PC-3 (cell line): Measurements from ENCODE around the gene INSL3. TPM values are rescaled to one million over a fixed set of nuclear protein-coding genes. Genes with fewer than 3 reads are reported as not detected.
A peak's percentile ranks its signal among the peaks of the same experiment; 100 is the strongest.
"Not testable (repeated sequence)": the region's sequence is repeated elsewhere in the genome, so short reads cannot be mapped to it uniquely, and the experiment has no call there.

Experiments used
- ATAC-seq: fragments of 200-7000 bp; cut with Tn5 transposase; 2 replicates; pipeline ENCODE4 v1.9.1; 2020; ENCODE audit warnings: mild to moderate bottlenecking, moderate library complexity
- BruUV-seq: library from RNA; stranded (reverse); fragments of 400-500 nt; replicated peaks from 2 replicates; lab custom pipeline; 2021; lab: Mats Ljungman, UMichigan
- CTCF ChIA-PET: fragments of 300-600 bp; sonication (Branson Sonifier 250); formaldehyde crosslinking; loops from one replicate; lab custom pipeline; 2022; ENCODE audit warnings: antibody characterized with exemption; lab: Charles Lee
- POLR2A ChIA-PET: fragments of 300-600 bp; sonication (Branson Sonifier 250); formaldehyde crosslinking; loops from one replicate; lab custom pipeline; 2022; ENCODE audit warnings: antibody characterized with exemption; ENCODE audit not compliant: unreplicated experiment; lab: Charles Lee
- DNase-seq: peaks from one replicate; pipeline ENCODE4 v3.0.0-alpha.2; 2015
- H2AFZ ChIP-seq: fragments of 300-600 bp; sonication (generic); 2 replicates; pipeline ENCODE4 v1.6.0; 2016; ENCODE audit warnings: antibody characterized with exemption, low read length
- H3F3A ChIP-seq: fragments of 300-600 bp; sonication (generic); one replicate; pipeline ENCODE4 v1.6.0; 2017; ENCODE audit warnings: antibody characterized with exemption, low read length, control low read depth, mild to moderate bottlenecking; ENCODE audit not compliant: unreplicated experiment
- H3K27ac ChIP-seq: fragments of 300-600 bp; sonication (generic); 2 replicates; pipeline ENCODE4 v1.5.1; 2016; ENCODE audit warnings: mild to moderate bottlenecking, low read length
- H3K27me3 ChIP-seq: fragments of 300-600 bp; sonication (generic); 2 replicates; pipeline ENCODE4 v1.6.1; 2016; ENCODE audit warnings: low read length, mixed read lengths
- H3K36me3 ChIP-seq: fragments of 300-600 bp; sonication (generic); 2 replicates; pipeline ENCODE4 v1.6.1; 2016; ENCODE audit warnings: low read depth, mixed run types, low read length, mixed read lengths
- H3K4me1 ChIP-seq: fragments of 300-600 bp; sonication (generic); 2 replicates; pipeline ENCODE4 v1.5.1; 2016; ENCODE audit warnings: low read length; ENCODE audit not compliant: insufficient read depth
- H3K4me2 ChIP-seq: fragments of 300-600 bp; sonication (generic); 2 replicates; pipeline ENCODE4 v1.6.0; 2016; ENCODE audit warnings: low read length
- H3K4me3 ChIP-seq: fragments of 300-600 bp; sonication (generic); 2 replicates; pipeline ENCODE4 v1.5.1; 2016; ENCODE audit warnings: mild to moderate bottlenecking, low read length, mixed read lengths
- H3K79me2 ChIP-seq: fragments of 300-600 bp; sonication (generic); 2 replicates; pipeline ENCODE4 v1.6.1; 2017; ENCODE audit warnings: low read length, mixed read lengths
- H3K9ac ChIP-seq: fragments of 300-600 bp; sonication (generic); 2 replicates; pipeline ENCODE4 v1.6.0; 2016; ENCODE audit warnings: mild to moderate bottlenecking, low read length
- H3K9me2 ChIP-seq: fragments of 300-600 bp; sonication (generic); replicated peaks from 2 replicates; pipeline ENCODE4 v1.6.1; 2016; ENCODE audit warnings: mixed run types, low read length, mixed read lengths
- H3K9me3 ChIP-seq: fragments of 300-600 bp; sonication (generic); 2 replicates; pipeline ENCODE4 v1.6.1; 2016; ENCODE audit warnings: low read length, mixed read lengths
- H4K20me1 ChIP-seq: fragments of 300-600 bp; sonication (generic); 2 replicates; pipeline ENCODE4 v1.6.1; 2016; ENCODE audit warnings: low read length, mixed read lengths
- EZH2 ChIP-seq: fragments of 300-600 bp; sonication (generic); IDR thresholded peaks from one replicate; pipeline ENCODE4 v1.6.1; 2017; ENCODE audit warnings: antibody characterized with exemption, mild to moderate bottlenecking, low read length; ENCODE audit not compliant: unreplicated experiment
- EZH2phosphoT487 ChIP-seq: fragments of 300-600 bp; sonication (generic); IDR thresholded peaks from 2 replicates; pipeline ENCODE4 v1.6.1; 2018; ENCODE audit warnings: mild to moderate bottlenecking, antibody characterized with exemption, low read length, borderline replicate concordance
- intact Hi-C: fragments of 100-400 bp; cut with micrococcal nuclease; formaldehyde crosslinking; loops from 2 replicates; pipeline ENCODE4 v1.9.0; 2023
- total RNA-seq: library from RNA; depleted of rRNA; stranded (reverse); fragments of >200 nt; gene quantifications from 2 replicates; pipeline ENCODE4 v1.2.3, GENCODE V29; 2014
- TF ChIP-seq, protein P1 (sequence below): fragments of 300-600 bp; sonication (generic); conservative IDR thresholded peaks from 2 replicates; pipeline ENCODE4 v1.5.1; 2017; ENCODE audit warnings: antibody characterized with exemption, low read depth, mild to moderate bottlenecking, low read length

INSL3 gene
- total RNA-seq, 1 experiment from 2014 or later: not detected

DNA sequence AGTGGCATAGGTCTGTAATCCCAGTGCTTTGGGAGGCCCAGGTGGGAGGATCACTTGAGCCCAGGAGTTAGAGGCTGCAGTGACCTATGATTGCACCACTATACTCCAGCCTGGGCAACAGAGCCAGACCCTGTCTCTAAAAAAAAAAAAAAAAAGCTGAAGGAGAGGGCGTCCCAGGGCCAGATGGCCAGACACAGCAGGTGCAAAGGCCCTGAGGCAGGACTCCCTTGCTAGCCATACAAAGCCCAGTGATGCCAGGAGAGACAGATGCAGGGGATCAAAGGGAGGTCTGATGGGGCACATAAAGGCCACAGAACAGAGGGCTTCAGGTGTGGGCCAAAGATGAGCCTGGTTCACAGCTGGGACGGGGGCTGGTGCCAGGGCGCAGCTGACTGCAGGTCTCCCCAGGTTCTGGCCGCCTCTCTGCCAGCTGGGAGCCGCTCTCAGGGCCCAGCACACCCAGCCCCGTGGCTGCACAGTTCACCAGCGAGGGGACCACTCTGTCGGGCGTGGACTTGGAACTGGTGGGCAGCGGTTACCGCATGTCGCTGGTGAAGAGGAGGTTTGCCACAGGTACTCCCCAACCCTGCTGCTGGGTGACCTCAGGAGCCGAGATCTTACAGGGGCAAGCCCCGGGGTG lies 33.9 kb downstream of the INSL3 start:
- Histone ChIP-seq H3K27me3 (no peaks in the 10 kb centered on the region), H3K4me2 (no peak overlapping the region), H3K27ac (no peak overlapping the region), H3K4me1 (peaks cover 21% of the 10 kb centered on the region), H3K79me2 (no peaks in the 10 kb centered on the region), H4K20me1 (no peaks in the 10 kb centered on the region), H3K36me3 (no peaks in the 10 kb centered on the region), H2AFZ (no peak overlapping the region), H3K9me2 (no peaks in the 10 kb centered on the region), H3F3A (no peaks in the 10 kb centered on the region), H3K4me3 (no peak overlapping the region), H3K9ac (no peak overlapping the region), H3K9me3 (no peaks in the 10 kb centered on the region)
- ATAC-seq (no peak), DNase-seq (no peak)
- TF ChIP-seq EZH2phosphoT487 (no peak), EZH2 (no peak)
- TF ChIP-seq, protein P1, sequence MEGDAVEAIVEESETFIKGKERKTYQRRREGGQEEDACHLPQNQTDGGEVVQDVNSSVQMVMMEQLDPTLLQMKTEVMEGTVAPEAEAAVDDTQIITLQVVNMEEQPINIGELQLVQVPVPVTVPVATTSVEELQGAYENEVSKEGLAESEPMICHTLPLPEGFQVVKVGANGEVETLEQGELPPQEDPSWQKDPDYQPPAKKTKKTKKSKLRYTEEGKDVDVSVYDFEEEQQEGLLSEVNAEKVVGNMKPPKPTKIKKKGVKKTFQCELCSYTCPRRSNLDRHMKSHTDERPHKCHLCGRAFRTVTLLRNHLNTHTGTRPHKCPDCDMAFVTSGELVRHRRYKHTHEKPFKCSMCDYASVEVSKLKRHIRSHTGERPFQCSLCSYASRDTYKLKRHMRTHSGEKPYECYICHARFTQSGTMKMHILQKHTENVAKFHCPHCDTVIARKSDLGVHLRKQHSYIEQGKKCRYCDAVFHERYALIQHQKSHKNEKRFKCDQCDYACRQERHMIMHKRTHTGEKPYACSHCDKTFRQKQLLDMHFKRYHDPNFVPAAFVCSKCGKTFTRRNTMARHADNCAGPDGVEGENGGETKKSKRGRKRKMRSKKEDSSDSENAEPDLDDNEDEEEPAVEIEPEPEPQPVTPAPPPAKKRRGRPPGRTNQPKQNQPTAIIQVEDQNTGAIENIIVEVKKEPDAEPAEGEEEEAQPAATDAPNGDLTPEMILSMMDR: no peak
- CTCF ChIA-PET: no interaction called here
- BruUV-seq: no TSS peak
- POLR2A ChIA-PET: no interaction called here
- intact Hi-C loops: no loop called here

DNA sequence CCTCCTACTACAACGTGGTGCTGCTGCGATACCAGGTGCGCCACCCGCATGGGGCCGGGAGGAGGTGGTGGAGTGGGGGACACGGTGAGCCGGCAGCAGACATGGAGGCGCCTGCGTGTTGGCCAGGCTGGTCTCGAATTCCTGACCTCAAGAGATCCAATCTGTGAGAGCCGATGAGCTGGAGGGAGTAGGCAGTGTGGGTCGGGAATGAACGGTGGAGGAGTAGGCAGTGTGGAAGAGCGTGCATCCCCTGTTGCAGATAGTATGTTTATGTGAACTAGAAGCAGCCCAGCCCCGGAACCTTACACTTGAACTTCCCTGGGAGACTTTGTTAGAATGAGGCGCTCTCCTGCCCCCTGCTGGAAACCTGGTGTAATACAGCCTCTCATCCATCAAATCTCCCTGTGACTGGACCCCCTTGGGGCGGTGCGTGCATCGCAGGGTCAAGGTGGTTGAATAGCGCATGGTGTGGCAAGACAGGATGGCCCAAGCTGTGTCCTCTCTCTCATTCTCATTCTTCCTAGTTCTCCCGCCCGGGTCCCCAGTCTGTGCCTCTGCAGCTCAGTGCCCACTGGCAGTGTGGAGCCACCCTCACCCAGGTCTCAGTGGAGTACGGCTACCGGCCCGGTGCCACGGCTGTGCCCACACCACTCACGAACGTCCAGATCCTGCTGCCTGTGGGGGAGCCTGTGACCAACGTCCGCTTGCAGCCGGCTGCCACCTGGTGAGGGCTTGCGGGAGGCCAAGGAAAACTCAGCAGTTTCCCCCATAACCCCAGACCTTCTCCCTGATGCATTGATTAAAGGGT lies 36.9 kb downstream of the INSL3 start:
- Histone ChIP-seq H3F3A (no peaks in the 10 kb centered on the region), H3K4me1 (0 out of 2 replicates have a peak, but pooled peaks cover 4% of the 10 kb centered on the region), H3K9me2 (no peaks in the 10 kb centered on the region), H3K9me3 (no peaks in the 10 kb centered on the region), H3K4me2 (no peak overlapping the region), H3K4me3 (no peak overlapping the region), H3K27me3 (no peaks in the 10 kb centered on the region), H3K9ac (no peak overlapping the region), H4K20me1 (no peaks in the 10 kb centered on the region), H3K36me3 (no peaks in the 10 kb centered on the region), H3K27ac (no peak overlapping the region), H2AFZ (no peak overlapping the region), H3K79me2 (no peaks in the 10 kb centered on the region)
- intact Hi-C loops: no loop called here
- POLR2A ChIA-PET: no interaction called here
- no peak for TF ChIP-seq EZH2phosphoT487
- TF ChIP-seq, protein P1: peak; percentile 85
- DNase-seq (peak; percentile 71), ATAC-seq (peak; percentile 47)
- BruUV-seq: no TSS peak
- CTCF ChIA-PET: no interaction called here

DNA sequence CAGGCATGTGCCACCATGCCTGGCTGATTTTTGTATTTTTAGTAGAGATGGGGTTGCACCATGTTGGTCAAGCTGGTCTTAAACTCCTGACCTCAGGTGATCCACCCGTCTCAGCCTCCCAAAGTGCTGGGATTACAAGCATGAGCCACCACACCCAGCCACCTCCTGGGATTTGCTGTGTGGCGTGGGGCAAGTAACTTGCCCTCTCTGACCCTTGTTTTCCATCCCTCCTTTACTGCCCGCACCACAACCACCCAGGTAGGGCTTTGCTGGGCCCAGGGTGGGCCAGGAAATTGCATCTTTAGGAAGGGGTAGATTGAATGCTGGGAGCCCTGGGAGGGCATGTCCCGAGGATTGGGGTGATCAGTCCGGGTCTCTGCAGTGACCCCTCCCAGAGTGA lies 37.6 kb downstream of the INSL3 start:
- H3K9me3 ChIP-seq, H3K4me2 ChIP-seq, BruUV-seq, H3K27me3 ChIP-seq, H4K20me1 ChIP-seq, H3K36me3 ChIP-seq, H3K27ac ChIP-seq, POLR2A ChIA-PET, intact Hi-C loops, H2AFZ ChIP-seq, H3F3A ChIP-seq, H3K79me2 ChIP-seq, DNase-seq, ATAC-seq, CTCF ChIA-PET, H3K9ac ChIP-seq, H3K9me2 ChIP-seq, H3K4me3 ChIP-seq: not testable (repeated sequence)
- H3K4me1 ChIP-seq: peaks cover 10% of the 10 kb centered on the region
